DND-41 (cell line): ENCODE measurements around the gene TBC1D22A.

Experiments
- ATAC-seq: fragments of 200-7000 bp; cut with Tn5 transposase; 3 replicates; pipeline ENCODE4 v1.9.1; 2021; ENCODE audit warnings: low read depth; ENCODE audit not compliant: insufficient read depth
- DNase-seq: peaks from one replicate; pipeline ENCODE4 v3.0.0-alpha.2; 2020
- H2AFZ ChIP-seq: 2 replicates; pipeline ENCODE4 v1.6.0; 2012; ENCODE audit warnings: low read depth, low read length
- H3K27ac ChIP-seq: 2 replicates; pipeline ENCODE4 v1.5.1; 2012; ENCODE audit warnings: low read length, inconsistent platforms
- H3K27me3 ChIP-seq: fragments of 200-600 bp; sonication (generic); 2 replicates; pipeline ENCODE4 v1.6.0; 2012; ENCODE audit warnings: low read length, mild to moderate bottlenecking, inconsistent platforms; ENCODE audit not compliant: insufficient read depth, poor library complexity
- H3K36me3 ChIP-seq: 2 replicates; pipeline ENCODE4 v1.5.1; 2012; ENCODE audit warnings: low read length, inconsistent platforms; ENCODE audit not compliant: insufficient read depth
- H3K4me1 ChIP-seq: 2 replicates; pipeline ENCODE4 v1.5.1; 2012; ENCODE audit warnings: mild to moderate bottlenecking, low read length; ENCODE audit not compliant: insufficient read depth
- H3K4me2 ChIP-seq: 2 replicates; pipeline ENCODE4 v1.6.0; 2012; ENCODE audit warnings: mild to moderate bottlenecking, moderate library complexity, low read length, inconsistent platforms; ENCODE audit not compliant: insufficient read depth
- H3K4me3 ChIP-seq, 2 experiments: fragments of 200-600 bp in 1 of 2; shearing (Covaris generic) in 1 of 2; 2 replicates each; pipeline ENCODE4 v1.5.1; 2012 to 2016; ENCODE audit warnings: inconsistent platforms in 2 of 2, low read length in 2 of 2, mild to moderate bottlenecking in 2 of 2, low read depth in 1 of 2, moderate library complexity in 1 of 2
- H3K79me2 ChIP-seq: 2 replicates; pipeline ENCODE4 v1.6.0; 2012; ENCODE audit warnings: low read length, inconsistent platforms; ENCODE audit not compliant: insufficient read depth
- H3K9ac ChIP-seq: 2 replicates; pipeline ENCODE4 v1.6.0; 2012; ENCODE audit warnings: low read depth, mild to moderate bottlenecking, inconsistent platforms, low read length, moderate library complexity
- H3K9me3 ChIP-seq: 2 replicates; pipeline ENCODE4 v1.5.1; 2012; ENCODE audit warnings: low read length, moderate library complexity, mild to moderate bottlenecking, inconsistent platforms; ENCODE audit not compliant: insufficient read depth, severe bottlenecking
- H4K20me1 ChIP-seq: 2 replicates; pipeline ENCODE4 v1.6.0; 2012; ENCODE audit warnings: low read length; ENCODE audit not compliant: insufficient read depth
- EZH2 ChIP-seq: IDR thresholded peaks from 3 replicates; pipeline ENCODE4 v1.6.1; 2012; ENCODE audit warnings: borderline replicate concordance, low read depth, mild to moderate bottlenecking, moderate library complexity, low read length, inconsistent platforms; ENCODE audit not compliant: severe bottlenecking
- TF ChIP-seq, protein P1 (sequence below): IDR thresholded peaks from 2 replicates; pipeline ENCODE4 v1.5.1; 2012; ENCODE audit warnings: borderline replicate concordance, low read length, moderate library complexity, mild to moderate bottlenecking; ENCODE audit not compliant: poor library complexity, severe bottlenecking; ENCODE audit errors: extremely low read depth

Gene TBC1D22A

GRCh38 chr22:47018010-47018910 is 255.8 kb downstream of the TBC1D22A start:
- Histone ChIP-seq H3K79me2 (no peaks in the 10 kb centered on the region), H2AFZ (no peak overlapping the region), H3K9ac (no peak overlapping the region), H3K4me1 (no peaks in the 10 kb centered on the region), H3K36me3 (peaks cover 32% of the 10 kb centered on the region), H3K27me3 (no peaks in the 10 kb centered on the region), H3K9me3 (peaks cover 20% of the 10 kb centered on the region), H4K20me1 (no peaks in the 10 kb centered on the region; the same call in 1 of the 2 replicates), H3K27ac (no peak overlapping the region), H3K4me3 (no peak overlapping the region), H3K4me2 (no peak overlapping the region)
- DNase-seq (no peak), ATAC-seq (no peak)
- TF ChIP-seq EZH2, result no peak
- TF ChIP-seq, protein P1, sequence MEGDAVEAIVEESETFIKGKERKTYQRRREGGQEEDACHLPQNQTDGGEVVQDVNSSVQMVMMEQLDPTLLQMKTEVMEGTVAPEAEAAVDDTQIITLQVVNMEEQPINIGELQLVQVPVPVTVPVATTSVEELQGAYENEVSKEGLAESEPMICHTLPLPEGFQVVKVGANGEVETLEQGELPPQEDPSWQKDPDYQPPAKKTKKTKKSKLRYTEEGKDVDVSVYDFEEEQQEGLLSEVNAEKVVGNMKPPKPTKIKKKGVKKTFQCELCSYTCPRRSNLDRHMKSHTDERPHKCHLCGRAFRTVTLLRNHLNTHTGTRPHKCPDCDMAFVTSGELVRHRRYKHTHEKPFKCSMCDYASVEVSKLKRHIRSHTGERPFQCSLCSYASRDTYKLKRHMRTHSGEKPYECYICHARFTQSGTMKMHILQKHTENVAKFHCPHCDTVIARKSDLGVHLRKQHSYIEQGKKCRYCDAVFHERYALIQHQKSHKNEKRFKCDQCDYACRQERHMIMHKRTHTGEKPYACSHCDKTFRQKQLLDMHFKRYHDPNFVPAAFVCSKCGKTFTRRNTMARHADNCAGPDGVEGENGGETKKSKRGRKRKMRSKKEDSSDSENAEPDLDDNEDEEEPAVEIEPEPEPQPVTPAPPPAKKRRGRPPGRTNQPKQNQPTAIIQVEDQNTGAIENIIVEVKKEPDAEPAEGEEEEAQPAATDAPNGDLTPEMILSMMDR, result no peak

GRCh38 chr22:47019012-47019790 is 256.8 kb downstream of the TBC1D22A start:
- Histone ChIP-seq H3K4me3 (no peak overlapping the region), H4K20me1 (no peaks in the 10 kb centered on the region)

GRCh38 chr22:47020166-47020565 is 257.7 kb downstream of the TBC1D22A start:
- Histone ChIP-seq H3K27ac (no peak overlapping the region), H2AFZ (no peak overlapping the region), H3K4me1 (no peaks in the 10 kb centered on the region), H3K4me2 (no peak overlapping the region), H3K4me3 (no peak overlapping the region), H3K36me3 (peaks cover 27% of the 10 kb centered on the region), H3K79me2 (no peaks in the 10 kb centered on the region), H3K9ac (no peak overlapping the region), H3K27me3 (no peaks in the 10 kb centered on the region), H4K20me1 (no peaks in the 10 kb centered on the region), H3K9me3 (peaks cover 20% of the 10 kb centered on the region)
- ATAC-seq (no peak), DNase-seq (no peak)
- TF ChIP-seq, protein P1, result no peak
- TF ChIP-seq EZH2, result no peak

More at GRCh38 chr22:47019012-47019790, 256.8 kb downstream of the TBC1D22A start:
- H3K27me3 ChIP-seq, result no peaks in the 10 kb centered on the region
- no peak for DNase-seq
- no peaks in the 10 kb centered on the region for H3K79me2 ChIP-seq
- no peak overlapping the region for H3K27ac ChIP-seq
- no peak overlapping the region for H3K9ac ChIP-seq
- no peak overlapping the region for H2AFZ ChIP-seq
- ATAC-seq, result no peak
- H3K36me3 ChIP-seq, result peaks cover 27% of the 10 kb centered on the region
- peaks cover 20% of the 10 kb centered on the region for H3K9me3 ChIP-seq
- TF ChIP-seq EZH2, result no peak
- TF ChIP-seq, protein P1, result no peak
- no peaks in the 10 kb centered on the region for H3K4me1 ChIP-seq
- no peak overlapping the region for H3K4me2 ChIP-seq
